K562 (cell line): ENCODE results near the gene CCDC69. TPM values are rescaled to one million over a fixed set of nuclear protein-coding genes. Genes with fewer than 3 reads are reported as not detected.

Experiments
- ATAC-seq: fragments of 200-7000 bp; cut with Tn5 transposase; 3 replicates; pipeline ENCODE4 v1.9.1; 2020; ENCODE audit warnings: moderate library complexity
- BruUV-seq: library from RNA; stranded (reverse); fragments of 400-500 nt; replicated peaks from 2 replicates; lab custom pipeline; 2021; lab: Mats Ljungman, UMichigan
- CTCF ChIA-PET: fragments of 300-600 bp; formaldehyde crosslinking; extraction: SDS; loops from one replicate; lab custom pipeline; 2021; ENCODE audit warnings: low intra/inter-chr PET ratio; lab: Yijun Ruan, JAX
- POLR2A ChIA-PET: fragments of 300-600, 350-650 bp; sonication (Branson Sonifier 250); formaldehyde crosslinking; extraction: SDS; loops from one replicate; lab custom pipeline; 2021; ENCODE audit warnings: antibody characterized with exemption, inconsistent platforms; lab: Yijun Ruan, JAX
- DNase-seq, 4 experiments: peaks; one replicate each; pipeline versions ENCODE4 v3.0.0 to v3.0.0-alpha.2; 2011 to 2018; ENCODE audit warnings: low spot score in 3 of 4, mixed read lengths in 3 of 4; ENCODE audit errors: extremely low read depth in 1 of 4
- FAIRE-seq: peaks from 2 replicates; lab custom pipeline; 2011; peaks lifted over from hg19 to GRCh38; lab: Jason Lieb, UNC
- H2AFZ ChIP-seq: 2 replicates; pipeline ENCODE4 v1.6.0; 2011; ENCODE audit warnings: low read depth, low read length, control low read depth, inconsistent platforms
- H3K27ac ChIP-seq: fragments of 200-600 bp; 3 replicates; pipeline ENCODE4 v1.8.0; 2011; ENCODE audit warnings: low read depth, mild to moderate bottlenecking, control low read depth, inconsistent platforms, low read length, moderate library complexity, mixed read lengths; ENCODE audit errors: extremely low read depth
- H3K27me3 ChIP-seq, 2 experiments: fragments of 300-600 bp in 1 of 2; 2 replicates in 1 of 2; 3 replicates in 1 of 2; pipeline versions ENCODE4 v1.6.0 to v1.8.0; 2011; ENCODE audit warnings: inconsistent platforms in 2 of 2, low read length in 2 of 2, mild to moderate bottlenecking in 1 of 2, mixed read lengths in 1 of 2, moderate library complexity in 1 of 2; ENCODE audit not compliant: control insufficient read depth in 2 of 2, insufficient read depth in 2 of 2
- H3K36me3 ChIP-seq: fragments of 300-600 bp; 3 replicates; pipeline ENCODE4 v1.8.0; 2011; ENCODE audit warnings: mild to moderate bottlenecking, low read length, inconsistent platforms; ENCODE audit not compliant: control insufficient read depth, insufficient read depth
- H3K4me1 ChIP-seq, 2 experiments: fragments of 200-600 bp in 1 of 2; replicated peaks in 1 of 2; 2 replicates in 1 of 2; 3 replicates in 1 of 2; pipeline versions ENCODE4 v1.5.1 to v1.8.0; 2011; ENCODE audit warnings: inconsistent platforms in 2 of 2, low read length in 2 of 2, mild to moderate bottlenecking in 1 of 2, mixed read lengths in 1 of 2, moderate library complexity in 1 of 2; ENCODE audit not compliant: control insufficient read depth in 2 of 2, insufficient read depth in 2 of 2
- H3K4me2 ChIP-seq: 2 replicates; pipeline ENCODE4 v1.6.1; 2011; ENCODE audit warnings: low read length, control low read depth, inconsistent platforms, mixed read lengths; ENCODE audit not compliant: insufficient read depth
- H3K4me3 ChIP-seq: fragments of 200-600 bp; sonication (generic), shearing (Covaris generic); 2 replicates; pipeline ENCODE4 v1.5.1; 2016; ENCODE audit warnings: control low read depth, inconsistent platforms
- H3K79me2 ChIP-seq: fragments of 200-600 bp; 3 replicates; pipeline ENCODE4 v1.8.0; 2011; ENCODE audit warnings: low read length, inconsistent platforms; ENCODE audit not compliant: control insufficient read depth, insufficient read depth
- H3K9ac ChIP-seq, 2 experiments: 2 replicates each; pipeline versions ENCODE4 v1.6.0 to v1.6.1; 2011; ENCODE audit warnings: low read depth in 2 of 2, low read length in 2 of 2, control low read depth in 1 of 2, inconsistent platforms in 1 of 2, mild to moderate bottlenecking in 1 of 2, mixed read lengths in 1 of 2; ENCODE audit not compliant: insufficient read depth in 1 of 2
- H3K9me1 ChIP-seq: one replicate; pipeline ENCODE4 v1.6.0; 2011; ENCODE audit warnings: inconsistent platforms, mild to moderate bottlenecking, low read length, moderate library complexity; ENCODE audit not compliant: control insufficient read depth, insufficient read depth
- H3K9me3 ChIP-seq: replicated peaks from 2 replicates; pipeline ENCODE4 v1.5.1; 2011; ENCODE audit warnings: low read depth, low read length, inconsistent platforms; ENCODE audit not compliant: control insufficient read depth, insufficient read depth
- H4K20me1 ChIP-seq: replicated peaks from 2 replicates; pipeline ENCODE4 v1.6.1; 2011; ENCODE audit warnings: low read length, inconsistent platforms, mixed read lengths; ENCODE audit not compliant: control insufficient read depth, insufficient read depth
- CHCHD3 ChIP-seq: fragments of 250-450 bp; sonication (Bioruptor Pico); IDR thresholded peaks from 2 replicates; pipeline ENCODE4 v2.1.2; 2022; ENCODE audit warnings: mild to moderate bottlenecking
- DACH1 ChIP-seq: fragments of 450-650 bp; IDR thresholded peaks from 2 replicates; pipeline ENCODE4 v1.6.1; 2018; ENCODE audit not compliant: partially characterized antibody
- DNMT1 ChIP-seq: fragments of 450-650 bp; IDR thresholded peaks from 2 replicates; pipeline ENCODE4 v1.6.1; 2016; ENCODE audit warnings: antibody characterized with exemption, mild to moderate bottlenecking
- MCM3 ChIP-seq: fragments of 450-650 bp; IDR thresholded peaks from 2 replicates; pipeline ENCODE4 v1.6.1; 2016
- SPI1 ChIP-seq: IDR thresholded peaks from 2 replicates; pipeline ENCODE4 v1.6.1; 2011; ENCODE audit warnings: low read depth, low read length, control low read depth, borderline replicate concordance
- TSC22D4 ChIP-seq: fragments of 450-650 bp; IDR thresholded peaks from 2 replicates; pipeline ENCODE4 v1.6.1; 2016; ENCODE audit warnings: missing genetic modification characterization, missing biosample characterization, control low read depth
- YBX1 ChIP-seq: fragments of 450-650 bp; IDR thresholded peaks from 2 replicates; pipeline ENCODE4 v1.7.1; 2016; ENCODE audit warnings: mild to moderate bottlenecking
- ZNF3 ChIP-seq: fragments of 250-450 bp; sonication (Bioruptor Pico); IDR thresholded peaks from 2 replicates; pipeline ENCODE4 v1.5.0; 2021; ENCODE audit warnings: mild to moderate bottlenecking, moderate library complexity
- ZNF384 ChIP-seq: IDR thresholded peaks from 2 replicates; pipeline ENCODE4 v1.6.1; 2012; ENCODE audit warnings: low read depth, low read length, improper control_type of control experiment
- ZSCAN29 ChIP-seq: fragments of 450-650 bp; IDR thresholded peaks from 2 replicates; pipeline ENCODE4 v1.6.1; 2017
- WGBS: fragments of 100-300 bp; shearing (Covaris generic); methylation state at CpG from one replicate; pipeline ENCODE4 v1.1.6; 2016; ENCODE audit warnings: low coverage, mixed read lengths; ENCODE audit not compliant: insufficient coverage; ENCODE audit errors: missing lambda C conversion rate; 5-methylcytosine and 5-hydroxymethylcytosine counted together
- in situ Hi-C: fragments of 300-500 bp; cut with MboI; formaldehyde crosslinking; loops from 4 replicates; pipeline ENCODE4 v1.15.0; 2018; ENCODE audit warnings: inconsistent platforms, mixed read lengths
- intact Hi-C: fragments of 100-400 bp; cut with micrococcal nuclease; formaldehyde crosslinking; loops from 2 replicates; pipeline ENCODE4 v1.14.2; 2022
- polyA plus RNA-seq, 8 experiments: library from polyadenylated mRNA; depleted of rRNA in 4 of 8; stranded (reverse) in 5 of 8; unstranded in 3 of 8; fragments of >200 nt; fragmentation: Nextera tagmentation in 2 of 8; fragmentation: Illumina TruSeq in 1 of 8; extraction: Ambion mirVana in 2 of 8; extraction: Trizol in 1 of 8; gene quantifications; 2 replicates each; pipeline versions ENCODE4 v1.2.1 to v1.2.3, GENCODE V29; 2011 to 2014; ENCODE audit warnings: inconsistent platforms in 1 of 8, missing spikeins in 1 of 8
- total RNA-seq, 7 experiments: library from RNA; depleted of rRNA in 6 of 7; stranded (reverse); fragments of >200 nt in 6 of 7; fragmentation: Illumina TruSeq in 2 of 7; extraction: Trizol in 2 of 7; gene quantifications; 2 replicates each; pipeline versions ENCODE4 v1.2.1 to v1.2.3, GENCODE V29; 2011 to 2021; ENCODE audit warnings: low replicate concordance in 1 of 7
- TF ChIP-seq, protein P1 (sequence below): fragments of 250-450 bp; sonication (Bioruptor Pico); IDR thresholded peaks from 2 replicates; pipeline ENCODE4 v1.5.1; 2021; ENCODE audit warnings: mild to moderate bottlenecking
- TF ChIP-seq, protein P2 (sequence below): fragments of 250-450 bp; sonication (Bioruptor Pico); IDR thresholded peaks from 2 replicates; pipeline ENCODE4 v1.4.0; 2020; ENCODE audit warnings: mild to moderate bottlenecking, moderate library complexity

The CCDC69 gene
- total and polyA plus RNA-seq, 9 of the 15 experiments (the other 6 are each of a cell fraction or from before 2014, with no cell fraction given) = 0.65 to 12.2 (median 7.6) TPM

DNA sequence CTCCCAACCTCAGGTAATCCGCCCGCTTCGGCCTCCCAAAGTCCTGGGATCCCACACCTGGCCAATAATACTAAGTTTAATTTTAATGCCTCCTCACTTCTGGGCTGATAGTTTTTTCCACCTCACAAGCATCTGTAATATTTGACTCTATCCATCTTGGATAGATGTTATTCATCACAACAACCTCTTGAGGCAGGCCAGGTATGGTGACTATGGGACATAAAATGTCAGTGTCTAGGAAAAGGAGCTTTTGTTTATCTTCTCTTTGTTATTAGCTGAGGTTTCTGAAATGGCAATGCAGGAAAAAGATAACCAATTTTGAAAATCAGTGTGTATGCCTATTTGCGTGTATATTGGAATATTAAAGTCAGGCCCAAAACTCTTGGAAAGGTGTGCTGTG lies 1.2 kb upstream of the CCDC69 start (continued):
- TF ChIP-seq, protein P1, sequence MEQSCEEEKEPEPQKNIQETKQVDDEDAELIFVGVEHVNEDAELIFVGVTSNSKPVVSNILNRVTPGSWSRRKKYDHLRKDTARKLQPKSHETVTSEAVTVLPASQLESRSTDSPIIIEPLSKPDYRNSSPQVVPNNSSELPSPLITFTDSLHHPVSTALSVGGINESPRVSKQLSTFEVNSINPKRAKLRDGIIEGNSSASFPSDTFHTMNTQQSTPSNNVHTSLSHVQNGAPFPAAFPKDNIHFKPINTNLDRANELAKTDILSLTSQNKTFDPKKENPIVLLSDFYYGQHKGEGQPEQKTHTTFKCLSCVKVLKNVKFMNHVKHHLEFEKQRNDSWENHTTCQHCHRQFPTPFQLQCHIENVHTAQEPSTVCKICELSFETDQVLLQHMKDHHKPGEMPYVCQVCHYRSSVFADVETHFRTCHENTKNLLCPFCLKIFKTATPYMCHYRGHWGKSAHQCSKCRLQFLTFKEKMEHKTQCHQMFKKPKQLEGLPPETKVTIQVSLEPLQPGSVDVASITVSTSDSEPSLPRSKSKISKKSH = no peak
- TF ChIP-seq CHCHD3 (CRISPR knock-in tag) = no peak
- TF ChIP-seq, protein P2, sequence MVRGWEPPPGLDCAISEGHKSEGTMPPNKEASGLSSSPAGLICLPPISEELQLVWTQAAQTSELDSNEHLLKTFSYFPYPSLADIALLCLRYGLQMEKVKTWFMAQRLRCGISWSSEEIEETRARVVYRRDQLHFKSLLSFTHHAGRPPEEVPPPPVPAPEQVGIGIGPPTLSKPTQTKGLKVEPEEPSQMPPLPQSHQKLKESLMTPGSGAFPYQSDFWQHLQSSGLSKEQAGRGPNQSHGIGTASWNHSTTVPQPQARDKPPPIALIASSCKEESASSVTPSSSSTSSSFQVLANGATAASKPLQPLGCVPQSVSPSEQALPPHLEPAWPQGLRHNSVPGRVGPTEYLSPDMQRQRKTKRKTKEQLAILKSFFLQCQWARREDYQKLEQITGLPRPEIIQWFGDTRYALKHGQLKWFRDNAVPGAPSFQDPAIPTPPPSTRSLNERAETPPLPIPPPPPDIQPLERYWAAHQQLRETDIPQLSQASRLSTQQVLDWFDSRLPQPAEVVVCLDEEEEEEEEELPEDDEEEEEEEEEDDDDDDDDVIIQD = no peak

DNA sequence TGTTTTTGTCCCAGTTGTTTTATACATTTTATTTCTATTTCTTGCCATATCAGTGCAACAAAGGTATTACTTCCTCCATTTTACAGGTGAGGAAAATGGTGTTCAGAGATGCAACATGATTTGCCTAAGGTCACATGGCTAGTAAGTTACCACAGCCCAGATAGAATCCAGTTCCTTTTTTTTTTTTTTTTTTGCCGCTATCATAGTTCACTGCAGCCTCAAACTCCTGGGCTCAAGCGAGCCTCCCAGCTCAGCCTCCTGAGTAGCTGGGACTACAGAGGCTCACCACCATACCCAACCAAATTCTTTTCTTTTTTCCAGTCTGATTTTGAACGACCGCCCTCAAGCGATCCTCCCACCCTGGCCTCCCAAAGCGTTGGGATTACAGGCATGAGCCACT lies 480 bp upstream of the CCDC69 start:
- 54% methylated on average over 5 of the region's 6 CpGs for WGBS
- no peak overlapping the region for H3K4me2 ChIP-seq
- no peak overlapping the region for H3K9ac ChIP-seq
- H3K27me3 ChIP-seq = no peaks in the 10 kb centered on the region
- H3K9me1 ChIP-seq = no peaks in the 10 kb centered on the region
- POLR2A ChIA-PET = interaction anchor here (0.5 to 1.7 kb wide), 6 partner anchors 9 to 680 kb away, joined by 3 to 14 read pairs (median 3); no protein-coding TSS in a partner anchor
- ATAC-seq (no peak), FAIRE-seq (no peak), DNase-seq (no peak)
- TF ChIP-seq YBX1 = no peak
- peak; percentile 67 for TF ChIP-seq SPI1
- 0 out of 2 replicates have a peak, but pooled peaks have one; percentile 30 for TF ChIP-seq ZNF384
- no peak for TF ChIP-seq ZNF3 (CRISPR knock-in tag)
- no peak for TF ChIP-seq DNMT1
- TF ChIP-seq DACH1 = no peak
- TF ChIP-seq ZSCAN29 = no peak
- no peak for TF ChIP-seq TSC22D4 (tag)
- no peak for TF ChIP-seq MCM3
- H3K27ac ChIP-seq = no peak overlapping the region
- intact Hi-C loops = no loop called here
- H3K4me1 ChIP-seq = peaks cover 19 to 24% of the 10 kb centered on the region in 2 experiments; a peak in 4 of 5 replicates
- in situ Hi-C loops = no loop called here
- H3K9me3 ChIP-seq = no peaks in the 10 kb centered on the region
- CTCF ChIA-PET = no interaction called here
- H2AFZ ChIP-seq = peak overlapping the region; percentile 86
- H3K79me2 ChIP-seq = no peaks in the 10 kb centered on the region; the same call in 2 of the 3 replicates
- H3K36me3 ChIP-seq = no peaks in the 10 kb centered on the region
- no TSS peak for BruUV-seq
- no peaks in the 10 kb centered on the region for H4K20me1 ChIP-seq
- peak overlapping the region; percentile 87; the same call in 1 of the 2 replicates for H3K4me3 ChIP-seq
